HL-60/S4 treated with phorbol 12-myristate 13-acetate at 8.2 ng/mL for 4 days and 3 days (cell line): ENCODE measurements around the gene HIVEP1.

ENCODE experiments used
- in situ Hi-C: fragments of 300-500 bp; cut with MboI; formaldehyde crosslinking; loops from 2 replicates; pipeline ENCODE4 v1.15.0; 2022; ENCODE audit warnings: low sequenced_read_pairs

The HIVEP1 gene

DNA sequence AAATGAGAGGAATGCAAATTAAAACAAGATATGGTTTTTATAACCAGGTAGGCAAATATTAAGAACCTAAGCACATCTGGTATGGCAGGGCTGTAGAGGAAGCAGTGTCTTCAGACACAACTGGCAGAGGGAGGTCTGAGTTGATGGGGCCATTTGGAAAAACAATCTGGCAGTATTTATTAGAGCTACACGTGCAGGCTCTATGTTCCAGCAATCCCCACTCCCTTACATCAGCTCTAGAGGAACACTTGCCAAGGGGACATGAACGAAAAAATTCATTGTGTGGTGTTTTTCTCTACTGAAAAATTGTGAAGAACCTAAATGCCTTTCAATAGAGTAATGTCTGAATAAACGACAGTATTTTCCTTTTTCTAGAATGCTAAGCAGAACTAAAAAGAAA is 166.4 kb downstream of the HIVEP1 start:
- in situ Hi-C loops = no loop called here

DNA sequence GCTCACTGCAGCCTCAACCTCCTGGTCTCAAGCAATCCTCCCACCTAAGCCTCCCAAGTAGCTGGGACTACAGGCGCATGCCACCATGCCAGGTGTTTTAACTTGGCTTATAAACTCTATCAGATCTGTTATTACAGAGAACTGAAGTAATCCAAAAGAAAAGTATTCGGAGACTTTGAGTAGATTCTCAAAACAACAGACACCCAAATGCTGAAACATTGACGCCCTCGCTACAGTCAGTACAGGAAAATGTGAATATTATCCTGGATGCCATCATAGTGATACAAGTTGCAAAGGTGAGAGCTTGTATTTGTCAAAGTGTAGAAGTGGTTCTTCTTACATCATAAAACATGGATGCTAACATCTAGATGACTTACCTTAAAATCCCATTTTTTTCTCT is 169.4 kb downstream of the HIVEP1 start:
- in situ Hi-C loops = no loop called here

GRCh38 chr6:12182676-12183075 is 170.6 kb downstream of the HIVEP1 start:
- in situ Hi-C loops = no loop called here

DNA sequence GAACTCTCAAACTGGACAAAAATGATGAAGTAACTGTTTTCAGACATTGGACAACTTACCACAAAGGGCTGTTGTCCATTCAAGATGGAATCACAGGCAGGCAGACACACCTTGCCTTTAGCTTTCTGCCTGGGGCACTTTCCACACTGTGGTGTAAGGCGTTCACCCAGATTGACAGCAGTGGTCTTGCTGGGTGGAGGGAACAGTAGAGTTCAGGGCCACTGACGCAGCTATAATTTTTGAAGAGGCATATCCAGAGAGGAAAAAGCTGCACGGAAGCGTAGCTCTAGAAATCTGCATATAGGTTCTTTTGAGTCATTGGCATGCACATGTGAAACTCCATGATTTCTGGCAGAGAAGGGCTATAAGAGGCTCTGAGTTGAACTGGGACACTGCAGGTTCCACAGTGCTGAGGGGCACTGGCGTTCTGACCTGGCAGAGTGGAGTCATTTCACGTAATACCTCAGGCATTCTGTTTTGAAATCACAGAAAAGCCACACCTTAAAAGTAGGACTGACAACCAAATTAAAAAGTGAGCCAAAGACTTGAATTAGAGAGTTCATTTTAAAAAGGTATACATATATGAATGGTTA is 173.1 kb downstream of the HIVEP1 start:
- in situ Hi-C loops = no loop called here

DNA sequence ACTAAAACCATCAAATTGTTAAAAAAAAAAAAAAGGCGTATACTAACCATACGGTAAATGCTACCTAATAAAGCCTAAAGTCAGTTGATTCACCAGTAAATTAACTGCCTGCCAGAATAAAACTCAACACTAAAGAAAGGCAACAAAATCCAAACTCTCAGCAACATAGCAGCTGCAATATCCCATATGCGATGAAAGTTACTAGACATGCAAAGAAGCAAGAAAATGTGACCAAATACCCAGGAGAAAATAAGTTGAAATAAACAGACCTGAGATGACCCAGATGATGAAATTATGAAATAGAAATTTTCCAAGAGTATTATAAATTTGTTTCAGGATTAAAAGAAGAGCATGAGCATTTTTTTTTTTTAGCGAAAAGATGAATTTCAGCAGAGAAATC is 174.4 kb downstream of the HIVEP1 start:
- in situ Hi-C loops = no loop called here

DNA sequence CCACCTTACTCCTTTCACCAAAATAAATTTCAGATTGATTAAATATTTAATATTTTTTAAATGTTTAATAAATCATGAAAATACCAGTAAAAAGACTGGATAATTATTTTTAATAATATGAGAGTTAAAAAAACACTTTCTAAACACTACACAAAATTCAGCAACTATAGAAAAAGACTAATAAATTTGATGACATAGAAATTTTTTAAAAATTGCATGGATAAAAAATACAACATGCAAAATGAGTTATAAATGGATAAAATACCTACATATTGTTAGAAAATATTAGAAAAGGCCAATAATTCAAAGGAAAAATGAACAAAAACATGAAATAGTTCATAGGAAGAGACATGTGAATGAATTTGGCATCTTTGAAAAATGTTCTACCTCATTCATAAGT is 177.0 kb downstream of the HIVEP1 start:
- in situ Hi-C loops = no loop called here

GRCh38 chr6:12189661-12190060 is 177.5 kb downstream of the HIVEP1 start:
- in situ Hi-C loops = no loop called here

- in situ Hi-C loops = no loop called here
These were observed 178.1 kb downstream of the HIVEP1 start for GRCh38 chr6:12190252-12190651.

DNA sequence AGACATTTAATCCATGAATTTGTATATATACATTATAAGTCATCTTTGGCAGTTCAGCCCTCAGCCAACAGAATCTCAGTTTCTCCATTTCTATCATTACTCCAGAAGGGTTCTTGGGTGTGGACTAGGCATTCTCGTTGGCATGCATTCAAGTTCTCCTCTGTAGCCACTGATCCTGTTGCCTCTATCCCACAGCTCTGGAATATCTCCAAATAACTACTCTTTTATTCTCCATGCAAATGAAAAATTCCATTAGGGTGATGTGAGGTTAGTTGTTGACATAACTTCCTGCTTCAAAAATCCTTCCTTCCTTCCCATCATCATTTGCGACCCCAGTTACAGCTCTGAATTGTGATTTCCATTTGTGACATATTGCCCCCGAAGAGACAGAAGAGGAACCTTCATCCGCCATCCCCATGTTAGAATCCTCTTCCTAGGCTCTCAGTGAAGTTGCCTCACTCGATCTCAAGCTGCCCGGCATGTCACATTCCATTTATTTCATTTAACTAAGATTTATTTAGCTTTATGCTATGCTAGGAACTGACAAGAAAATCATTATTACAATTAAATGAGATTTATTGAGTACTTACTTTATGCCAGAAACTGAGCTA is 184.3 kb downstream of the HIVEP1 start:
- in situ Hi-C loops = no loop called here

DNA sequence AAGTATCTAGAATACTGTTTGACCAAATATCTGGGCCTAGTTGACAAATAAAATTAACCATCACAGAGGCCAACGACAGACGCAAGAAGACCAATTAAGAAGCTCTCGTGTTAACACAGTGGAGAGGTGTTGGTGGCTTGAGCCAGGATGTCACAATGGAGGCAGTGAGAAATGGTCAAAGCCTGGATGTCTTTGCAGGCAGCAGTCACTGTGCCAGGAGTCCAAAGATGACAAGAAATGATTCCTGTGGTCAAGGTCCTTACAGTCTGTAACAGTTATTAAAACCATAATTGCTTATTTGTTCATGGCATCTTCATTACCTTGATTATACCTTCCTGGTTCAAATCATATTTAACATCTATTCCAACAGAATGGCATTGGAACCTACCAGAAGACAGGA is 186.7 kb downstream of the HIVEP1 start:
- in situ Hi-C loops = no loop called here

DNA sequence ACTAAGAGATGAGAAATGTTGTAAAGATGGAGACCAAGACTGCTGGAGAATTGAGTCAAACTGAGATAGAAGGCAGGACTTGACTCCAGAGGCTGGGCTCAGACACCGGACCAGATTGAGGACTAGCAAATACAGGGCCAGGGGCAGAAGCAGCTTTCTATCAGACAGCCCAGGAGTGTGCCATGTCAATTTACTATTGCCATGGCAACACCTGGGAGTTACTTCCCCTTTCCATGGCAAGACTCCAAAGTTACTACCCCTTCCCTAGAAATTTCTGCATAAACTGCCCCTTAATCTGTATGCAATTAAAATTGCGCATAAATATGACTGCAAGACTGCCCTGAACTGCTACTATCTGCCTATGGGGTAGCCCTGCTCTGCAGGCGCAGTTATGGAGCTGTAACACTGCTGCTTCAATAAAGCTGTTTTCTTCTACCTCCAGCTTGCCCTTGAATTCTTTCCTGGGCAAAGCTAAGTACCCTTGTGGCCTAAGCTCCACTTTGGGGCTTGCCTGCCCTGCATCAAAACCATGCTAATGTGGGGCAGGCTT is 188.0 kb downstream of the HIVEP1 start:
- in situ Hi-C loops = no loop called here

DNA sequence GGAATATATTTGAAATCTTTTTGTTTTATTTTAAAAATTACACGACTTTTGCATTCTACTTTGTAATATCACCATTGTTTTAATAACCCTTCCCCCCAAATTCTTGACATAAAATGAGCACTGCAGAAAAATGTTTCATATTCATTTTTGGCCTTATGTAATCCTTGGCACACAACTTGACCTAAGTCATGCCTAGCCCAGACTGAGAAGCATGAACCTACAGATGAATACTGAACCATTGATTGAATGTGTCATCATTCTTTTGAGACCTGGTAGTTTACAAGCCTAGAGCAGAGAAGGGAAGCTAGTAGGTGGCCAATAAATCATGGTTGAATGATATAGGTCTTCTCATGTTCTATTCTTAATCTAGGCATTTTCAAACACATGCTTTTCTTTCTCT is 188.6 kb downstream of the HIVEP1 start:
- in situ Hi-C loops = no loop called here

DNA sequence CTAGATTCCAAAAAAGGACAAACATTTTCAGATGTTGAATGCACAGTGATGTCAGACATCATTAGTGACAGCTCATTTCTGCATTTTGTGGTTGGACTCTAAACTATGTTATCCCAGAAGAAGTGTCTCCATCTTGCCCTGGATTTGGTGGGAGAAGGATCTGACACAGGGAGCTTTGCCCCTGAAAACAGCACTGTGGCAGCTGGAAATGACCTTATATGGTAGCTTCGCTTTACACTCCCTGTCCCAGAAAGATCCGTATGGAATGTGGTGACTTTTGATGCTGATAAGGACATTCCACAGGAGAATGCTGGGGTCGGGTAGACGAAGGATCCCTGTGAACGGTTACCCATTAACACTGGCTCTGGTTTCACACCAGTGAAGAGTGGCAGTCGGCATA is 190.9 kb downstream of the HIVEP1 start:
- in situ Hi-C loops = no loop called here

GRCh38 chr6:12208190-12208589 is 196.1 kb downstream of the HIVEP1 start:
- in situ Hi-C loops = no loop called here

GRCh38 chr6:12208673-12209072 is 196.6 kb downstream of the HIVEP1 start:
- in situ Hi-C loops = no loop called here
